Measurements from ENCODE around the gene ARHGEF4. TPM values are rescaled to one million over a fixed set of nuclear protein-coding genes. Genes with fewer than 3 reads are reported as not detected.

Gene ARHGEF4
- total RNA-seq, 1 experiment from 2014 or later, result 21.8 TPM

DNA sequence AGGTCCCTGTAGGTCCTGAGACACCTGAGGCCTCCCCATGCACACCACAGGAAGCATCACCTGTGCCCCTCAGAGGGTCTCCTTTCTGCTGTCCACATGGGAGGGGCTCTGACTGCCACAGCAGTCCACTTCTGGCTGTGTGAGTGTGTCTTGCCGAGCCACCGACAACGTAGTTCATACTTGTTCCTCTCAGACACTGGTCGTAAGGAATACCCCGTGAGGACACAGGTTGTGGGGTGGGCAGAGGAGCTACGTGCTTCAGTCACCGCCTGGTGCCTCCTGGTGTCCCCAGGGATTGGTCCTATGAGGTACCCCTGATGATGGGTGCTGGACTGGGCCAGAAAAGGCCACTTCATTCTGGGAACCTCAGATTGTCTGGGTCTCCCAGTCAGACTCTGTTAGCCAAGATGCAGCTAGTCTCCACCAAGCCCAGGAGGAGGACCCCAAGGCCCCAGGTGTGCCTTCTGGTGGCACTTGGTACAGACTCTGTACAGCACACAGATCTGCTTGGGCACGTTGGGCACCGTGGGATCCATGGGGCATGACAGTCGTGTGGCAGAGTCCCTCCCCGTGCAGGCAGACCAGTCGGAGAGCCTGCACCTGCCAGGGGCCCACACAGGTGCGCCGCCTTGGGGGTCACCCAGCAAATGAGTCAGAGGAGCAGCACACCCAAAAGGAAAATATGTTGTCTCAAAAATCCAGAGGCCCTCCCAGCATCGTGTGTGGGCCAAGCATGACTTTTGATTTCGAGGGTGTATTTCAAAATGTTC is 2.5 kb downstream of the ARHGEF4 start (continued):
- TF ChIP-seq, protein P1, sequence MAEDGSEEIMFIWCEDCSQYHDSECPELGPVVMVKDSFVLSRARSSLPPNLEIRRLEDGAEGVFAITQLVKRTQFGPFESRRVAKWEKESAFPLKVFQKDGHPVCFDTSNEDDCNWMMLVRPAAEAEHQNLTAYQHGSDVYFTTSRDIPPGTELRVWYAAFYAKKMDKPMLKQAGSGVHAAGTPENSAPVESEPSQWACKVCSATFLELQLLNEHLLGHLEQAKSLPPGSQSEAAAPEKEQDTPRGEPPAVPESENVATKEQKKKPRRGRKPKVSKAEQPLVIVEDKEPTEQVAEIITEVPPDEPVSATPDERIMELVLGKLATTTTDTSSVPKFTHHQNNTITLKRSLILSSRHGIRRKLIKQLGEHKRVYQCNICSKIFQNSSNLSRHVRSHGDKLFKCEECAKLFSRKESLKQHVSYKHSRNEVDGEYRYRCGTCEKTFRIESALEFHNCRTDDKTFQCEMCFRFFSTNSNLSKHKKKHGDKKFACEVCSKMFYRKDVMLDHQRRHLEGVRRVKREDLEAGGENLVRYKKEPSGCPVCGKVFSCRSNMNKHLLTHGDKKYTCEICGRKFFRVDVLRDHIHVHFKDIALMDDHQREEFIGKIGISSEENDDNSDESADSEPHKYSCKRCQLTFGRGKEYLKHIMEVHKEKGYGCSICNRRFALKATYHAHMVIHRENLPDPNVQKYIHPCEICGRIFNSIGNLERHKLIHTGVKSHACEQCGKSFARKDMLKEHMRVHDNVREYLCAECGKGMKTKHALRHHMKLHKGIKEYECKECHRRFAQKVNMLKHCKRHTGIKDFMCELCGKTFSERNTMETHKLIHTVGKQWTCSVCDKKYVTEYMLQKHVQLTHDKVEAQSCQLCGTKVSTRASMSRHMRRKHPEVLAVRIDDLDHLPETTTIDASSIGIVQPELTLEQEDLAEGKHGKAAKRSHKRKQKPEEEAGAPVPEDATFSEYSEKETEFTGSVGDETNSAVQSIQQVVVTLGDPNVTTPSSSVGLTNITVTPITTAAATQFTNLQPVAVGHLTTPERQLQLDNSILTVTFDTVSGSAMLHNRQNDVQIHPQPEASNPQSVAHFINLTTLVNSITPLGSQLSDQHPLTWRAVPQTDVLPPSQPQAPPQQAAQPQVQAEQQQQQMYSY (CRISPR knock-in tag; IDR thresholded peaks at IDR 0.05), result no peak
- TF ChIP-seq, protein P2, sequence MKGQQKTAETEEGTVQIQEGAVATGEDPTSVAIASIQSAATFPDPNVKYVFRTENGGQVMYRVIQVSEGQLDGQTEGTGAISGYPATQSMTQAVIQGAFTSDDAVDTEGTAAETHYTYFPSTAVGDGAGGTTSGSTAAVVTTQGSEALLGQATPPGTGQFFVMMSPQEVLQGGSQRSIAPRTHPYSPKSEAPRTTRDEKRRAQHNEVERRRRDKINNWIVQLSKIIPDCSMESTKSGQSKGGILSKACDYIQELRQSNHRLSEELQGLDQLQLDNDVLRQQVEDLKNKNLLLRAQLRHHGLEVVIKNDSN (CRISPR knock-in tag; IDR thresholded peaks at IDR 0.05), result no peak
- no peak for TF ChIP-seq ZNF232 (CRISPR knock-in tag; IDR thresholded peaks at IDR 0.05)
- no peak for TF ChIP-seq ZNF396 (CRISPR knock-in tag; IDR thresholded peaks at IDR 0.05; ENCODE audit: borderline replicate concordance)

DNA sequence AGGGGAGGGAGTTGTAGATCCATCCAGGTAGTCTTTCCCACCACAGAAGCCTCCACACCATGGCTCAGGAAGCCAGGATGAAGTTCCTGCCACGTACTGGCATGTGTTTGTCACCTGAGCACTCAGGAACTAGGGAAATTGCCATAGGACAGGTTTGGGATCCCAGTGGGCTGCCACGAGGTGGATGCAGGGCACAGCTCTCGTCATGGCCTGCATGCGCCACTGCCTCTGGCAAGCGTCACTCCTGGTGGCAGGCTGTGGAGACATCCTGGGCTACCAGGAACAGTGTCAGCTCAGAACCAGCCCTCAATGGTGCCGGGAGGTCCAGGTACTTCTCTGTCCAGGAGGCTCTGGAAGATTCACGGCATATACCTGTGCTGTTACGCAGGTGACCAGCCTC is 3.8 kb downstream of the ARHGEF4 start:
- H3K27me3 Mint-ChIP-seq (ENCODE audit: low read depth), result peaks cover 30% of the 10 kb centered on the region
- H3K36me3 Mint-ChIP-seq, result no peaks in the 10 kb centered on the region
- ATAC-seq (no peak), DNase-seq (ENCODE audit: low spot score) (no peak)
- no peak overlapping the region for H3K4me3 Mint-ChIP-seq
- no peak overlapping the region for H3K27ac Mint-ChIP-seq
- POLR2A ChIA-PET, result no interaction called here
- TF ChIP-seq NFYB (CRISPR knock-in tag; conservative IDR thresholded peaks at IDR 0.05; ENCODE audit: low read depth) (no peak), KAT7 (CRISPR knock-in tag; IDR thresholded peaks at IDR 0.05; ENCODE audit: borderline replicate concordance) (no peak), ZNF219 (CRISPR knock-in tag; IDR thresholded peaks at IDR 0.05; ENCODE audit: borderline replicate concordance) (no peak), NR1H2 (CRISPR knock-in tag; IDR thresholded peaks at IDR 0.05) (no peak), ZNF263 (CRISPR knock-in tag; IDR thresholded peaks at IDR 0.05; ENCODE audit: low read depth) (no peak), ZNF138 (CRISPR knock-in tag; conservative IDR thresholded peaks at IDR 0.05) (no peak), NFATC4 (CRISPR knock-in tag; IDR thresholded peaks at IDR 0.05) (no peak), ZNF423 (CRISPR knock-in tag; IDR thresholded peaks at IDR 0.05) (no peak), TCF7 (CRISPR knock-in tag; IDR thresholded peaks at IDR 0.05; ENCODE audit: low read depth) (no peak)
- TF ChIP-seq, protein P3, sequence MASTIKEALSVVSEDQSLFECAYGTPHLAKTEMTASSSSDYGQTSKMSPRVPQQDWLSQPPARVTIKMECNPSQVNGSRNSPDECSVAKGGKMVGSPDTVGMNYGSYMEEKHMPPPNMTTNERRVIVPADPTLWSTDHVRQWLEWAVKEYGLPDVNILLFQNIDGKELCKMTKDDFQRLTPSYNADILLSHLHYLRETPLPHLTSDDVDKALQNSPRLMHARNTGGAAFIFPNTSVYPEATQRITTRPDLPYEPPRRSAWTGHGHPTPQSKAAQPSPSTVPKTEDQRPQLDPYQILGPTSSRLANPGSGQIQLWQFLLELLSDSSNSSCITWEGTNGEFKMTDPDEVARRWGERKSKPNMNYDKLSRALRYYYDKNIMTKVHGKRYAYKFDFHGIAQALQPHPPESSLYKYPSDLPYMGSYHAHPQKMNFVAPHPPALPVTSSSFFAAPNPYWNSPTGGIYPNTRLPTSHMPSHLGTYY (CRISPR knock-in tag; IDR thresholded peaks at IDR 0.05), result no peak
- TF ChIP-seq, protein P4, sequence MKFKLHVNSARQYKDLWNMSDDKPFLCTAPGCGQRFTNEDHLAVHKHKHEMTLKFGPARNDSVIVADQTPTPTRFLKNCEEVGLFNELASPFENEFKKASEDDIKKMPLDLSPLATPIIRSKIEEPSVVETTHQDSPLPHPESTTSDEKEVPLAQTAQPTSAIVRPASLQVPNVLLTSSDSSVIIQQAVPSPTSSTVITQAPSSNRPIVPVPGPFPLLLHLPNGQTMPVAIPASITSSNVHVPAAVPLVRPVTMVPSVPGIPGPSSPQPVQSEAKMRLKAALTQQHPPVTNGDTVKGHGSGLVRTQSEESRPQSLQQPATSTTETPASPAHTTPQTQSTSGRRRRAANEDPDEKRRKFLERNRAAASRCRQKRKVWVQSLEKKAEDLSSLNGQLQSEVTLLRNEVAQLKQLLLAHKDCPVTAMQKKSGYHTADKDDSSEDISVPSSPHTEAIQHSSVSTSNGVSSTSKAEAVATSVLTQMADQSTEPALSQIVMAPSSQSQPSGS (CRISPR knock-in tag; IDR thresholded peaks at IDR 0.05; ENCODE audit: borderline replicate concordance, low read depth), result no peak
- TF ChIP-seq, protein P5, sequence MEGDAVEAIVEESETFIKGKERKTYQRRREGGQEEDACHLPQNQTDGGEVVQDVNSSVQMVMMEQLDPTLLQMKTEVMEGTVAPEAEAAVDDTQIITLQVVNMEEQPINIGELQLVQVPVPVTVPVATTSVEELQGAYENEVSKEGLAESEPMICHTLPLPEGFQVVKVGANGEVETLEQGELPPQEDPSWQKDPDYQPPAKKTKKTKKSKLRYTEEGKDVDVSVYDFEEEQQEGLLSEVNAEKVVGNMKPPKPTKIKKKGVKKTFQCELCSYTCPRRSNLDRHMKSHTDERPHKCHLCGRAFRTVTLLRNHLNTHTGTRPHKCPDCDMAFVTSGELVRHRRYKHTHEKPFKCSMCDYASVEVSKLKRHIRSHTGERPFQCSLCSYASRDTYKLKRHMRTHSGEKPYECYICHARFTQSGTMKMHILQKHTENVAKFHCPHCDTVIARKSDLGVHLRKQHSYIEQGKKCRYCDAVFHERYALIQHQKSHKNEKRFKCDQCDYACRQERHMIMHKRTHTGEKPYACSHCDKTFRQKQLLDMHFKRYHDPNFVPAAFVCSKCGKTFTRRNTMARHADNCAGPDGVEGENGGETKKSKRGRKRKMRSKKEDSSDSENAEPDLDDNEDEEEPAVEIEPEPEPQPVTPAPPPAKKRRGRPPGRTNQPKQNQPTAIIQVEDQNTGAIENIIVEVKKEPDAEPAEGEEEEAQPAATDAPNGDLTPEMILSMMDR (IDR thresholded peaks at IDR 0.05), result no peak
- TF ChIP-seq, protein P6, sequence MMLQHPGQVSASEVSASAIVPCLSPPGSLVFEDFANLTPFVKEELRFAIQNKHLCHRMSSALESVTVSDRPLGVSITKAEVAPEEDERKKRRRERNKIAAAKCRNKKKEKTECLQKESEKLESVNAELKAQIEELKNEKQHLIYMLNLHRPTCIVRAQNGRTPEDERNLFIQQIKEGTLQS (CRISPR knock-in tag; conservative IDR thresholded peaks at IDR 0.05), result no peak
- TF ChIP-seq, protein P7, sequence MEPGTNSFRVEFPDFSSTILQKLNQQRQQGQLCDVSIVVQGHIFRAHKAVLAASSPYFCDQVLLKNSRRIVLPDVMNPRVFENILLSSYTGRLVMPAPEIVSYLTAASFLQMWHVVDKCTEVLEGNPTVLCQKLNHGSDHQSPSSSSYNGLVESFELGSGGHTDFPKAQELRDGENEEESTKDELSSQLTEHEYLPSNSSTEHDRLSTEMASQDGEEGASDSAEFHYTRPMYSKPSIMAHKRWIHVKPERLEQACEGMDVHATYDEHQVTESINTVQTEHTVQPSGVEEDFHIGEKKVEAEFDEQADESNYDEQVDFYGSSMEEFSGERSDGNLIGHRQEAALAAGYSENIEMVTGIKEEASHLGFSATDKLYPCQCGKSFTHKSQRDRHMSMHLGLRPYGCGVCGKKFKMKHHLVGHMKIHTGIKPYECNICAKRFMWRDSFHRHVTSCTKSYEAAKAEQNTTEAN (CRISPR knock-in tag; IDR thresholded peaks at IDR 0.05), result no peak
- no peaks in the 10 kb centered on the region for H3K9me3 Mint-ChIP-seq
- H3K4me1 Mint-ChIP-seq, result peaks cover 20% of the 10 kb centered on the region
- CTCF ChIA-PET, result interaction anchor here (1.0 kb wide), 1 partner anchor 43 kb away, joined by 3 read pairs; no protein-coding TSS in a partner anchor
